ENCODE measurements around the gene C8G. TPM values are rescaled to one million over a fixed set of nuclear protein-coding genes. Genes with fewer than 3 reads are reported as not detected.
A peak's percentile ranks its signal among the peaks of the same experiment; 100 is the strongest.

C8G gene
- total RNA-seq, 1 donor from 2014 or later: not detected

DNA sequence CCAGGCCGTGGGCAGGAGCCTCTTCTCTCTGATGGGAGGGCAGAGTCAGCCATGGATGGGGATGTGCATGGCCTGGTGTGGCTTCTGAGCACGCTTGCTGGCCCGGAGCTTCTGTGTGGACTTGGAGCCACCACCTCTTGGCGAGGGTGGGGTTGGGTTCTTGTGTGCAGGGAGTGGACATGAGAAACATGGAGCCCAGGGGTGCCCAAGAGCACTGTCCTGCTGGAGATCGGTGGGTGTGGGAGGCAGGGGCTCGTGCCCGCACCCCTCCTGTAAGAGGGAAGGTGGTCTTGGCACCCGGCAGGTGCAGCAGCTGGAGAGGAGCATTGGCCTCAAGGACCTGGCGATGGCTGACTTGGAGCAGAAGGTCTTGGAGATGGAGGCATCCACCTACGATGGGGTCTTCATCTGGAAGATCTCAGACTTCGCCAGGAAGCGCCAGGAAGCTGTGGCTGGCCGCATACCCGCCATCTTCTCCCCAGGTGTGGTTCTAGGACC lies 24.3 kb upstream of the C8G start:
- H3K9ac ChIP-seq (ENCODE audit: low read depth in 1 of 3, low read length in 3 of 3): no peak overlapping the region
- H3K9me3 ChIP-seq (ENCODE audit: control insufficient read depth in 3 of 3, low read length in 3 of 3): no peaks in the 10 kb centered on the region
- peaks cover 31 to 46% (median 36%) of the 10 kb centered on the region in 3 donors for H3K36me3 ChIP-seq (ENCODE audit: control insufficient read depth in 3 of 3, insufficient read depth in 3 of 3, low read length in 3 of 3)
- H3K27ac ChIP-seq (ENCODE audit: low read depth, low read length): no peak overlapping the region
- H3K4me3 ChIP-seq (ENCODE audit: low read length in 3 of 3): no peak overlapping the region
- H3K4me1 ChIP-seq (ENCODE audit: control insufficient read depth in 3 of 3, insufficient read depth in 3 of 3, low read length in 3 of 3): peaks cover 3 to 20% (median 16%) of the 10 kb centered on the region in 3 donors
- H3K27me3 ChIP-seq (ENCODE audit: control insufficient read depth in 3 of 3, insufficient read depth in 3 of 3, low read length in 3 of 3): no peaks in the 10 kb centered on the region

DNA sequence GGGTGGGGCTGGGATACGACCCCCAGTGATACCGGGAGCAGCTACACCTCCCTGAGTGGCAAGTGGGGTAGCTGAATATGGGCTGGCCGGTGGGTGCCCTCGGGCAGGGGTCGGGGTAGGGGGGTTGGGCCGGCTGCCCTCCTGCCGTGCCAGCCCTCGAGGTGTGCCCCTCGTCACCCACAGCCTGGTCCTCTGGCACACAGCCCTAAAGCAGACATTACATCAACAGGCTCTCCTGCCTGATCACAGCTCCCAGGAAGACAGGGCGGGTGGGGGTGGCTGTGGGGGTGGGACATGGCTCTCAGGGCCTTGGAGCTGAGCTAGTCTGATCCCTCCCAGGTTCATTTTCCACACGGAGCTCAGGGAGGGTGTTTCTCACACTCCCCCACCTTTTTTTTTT lies 23.7 kb upstream of the C8G start:
- Histone ChIP-seq H3K27ac (ENCODE audit: low read depth, low read length) (no peak overlapping the region), H3K4me3 (ENCODE audit: low read length in 3 of 3) (no peak overlapping the region), H3K36me3 (ENCODE audit: control insufficient read depth in 3 of 3, insufficient read depth in 3 of 3, low read length in 3 of 3) (peaks cover 35 to 48% (median 38%) of the 10 kb centered on the region in 3 donors), H3K4me1 (ENCODE audit: control insufficient read depth in 3 of 3, insufficient read depth in 3 of 3, low read length in 3 of 3) (peaks cover 3 to 25% (median 22%) of the 10 kb centered on the region in 3 donors), H3K9ac (ENCODE audit: low read depth in 1 of 3, low read length in 3 of 3) (no peak overlapping the region), H3K9me3 (ENCODE audit: control insufficient read depth in 3 of 3, low read length in 3 of 3) (no peaks in the 10 kb centered on the region), H3K27me3 (ENCODE audit: control insufficient read depth in 3 of 3, insufficient read depth in 3 of 3, low read length in 3 of 3) (no peaks in the 10 kb centered on the region)

DNA sequence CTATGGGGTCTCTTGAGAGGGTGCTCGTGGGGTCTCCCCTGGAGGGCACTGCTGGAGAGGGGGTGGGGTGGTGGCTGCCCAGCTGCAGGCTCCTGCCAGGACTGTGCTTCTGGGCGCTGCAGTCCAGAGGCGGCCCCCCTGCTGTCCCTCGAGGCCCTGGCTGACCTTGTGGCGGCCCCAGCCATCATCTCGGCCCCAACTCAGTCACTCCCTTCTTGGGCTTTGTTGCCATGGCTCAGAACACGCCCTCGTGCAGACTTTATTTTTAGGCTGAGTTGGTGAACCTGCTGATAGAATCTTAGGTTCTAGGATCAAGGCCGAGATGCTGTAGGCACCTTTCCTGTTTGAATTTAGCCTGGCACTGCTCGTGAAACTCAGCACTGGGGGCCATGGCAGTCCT lies 23.3 kb upstream of the C8G start:
- peak overlapping the region in 1 of 3 donors; percentile 19 for H3K9ac ChIP-seq (ENCODE audit: low read depth in 1 of 3, low read length in 3 of 3)
- H3K27ac ChIP-seq (ENCODE audit: low read depth, low read length): no peak overlapping the region
- no peak overlapping the region for H3K4me3 ChIP-seq (ENCODE audit: low read length in 3 of 3)
- H3K36me3 ChIP-seq (ENCODE audit: control insufficient read depth in 3 of 3, insufficient read depth in 3 of 3, low read length in 3 of 3): peaks cover 33 to 48% (median 37%) of the 10 kb centered on the region in 3 donors
- no peaks in the 10 kb centered on the region for H3K27me3 ChIP-seq (ENCODE audit: control insufficient read depth in 3 of 3, insufficient read depth in 3 of 3, low read length in 3 of 3)
- H3K4me1 ChIP-seq (ENCODE audit: control insufficient read depth in 3 of 3, insufficient read depth in 3 of 3, low read length in 3 of 3): peaks cover 3 to 27% (median 22%) of the 10 kb centered on the region in 3 donors
- H3K9me3 ChIP-seq (ENCODE audit: control insufficient read depth in 3 of 3, low read length in 3 of 3): no peaks in the 10 kb centered on the region

DNA sequence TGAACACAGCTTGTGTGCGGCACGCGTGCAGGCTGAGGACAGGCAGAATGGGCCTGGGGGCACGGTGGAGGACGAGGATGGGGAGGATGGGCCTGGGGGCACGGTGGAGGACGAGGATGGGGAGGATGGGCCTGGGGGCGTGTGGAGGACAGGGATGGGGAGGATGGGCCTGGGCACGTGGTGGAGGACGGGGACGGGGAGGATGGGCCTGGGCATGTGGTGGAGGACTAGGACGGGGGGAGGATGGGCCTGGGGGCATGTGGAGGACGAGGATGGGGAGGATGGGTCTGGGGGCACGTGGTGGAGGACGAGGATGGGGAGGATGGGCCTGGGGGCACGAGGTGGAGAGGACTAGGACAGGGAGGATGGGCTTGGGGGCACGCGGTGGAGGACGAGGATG lies 22.5 kb upstream of the C8G start:
- Histone ChIP-seq H3K4me3 (ENCODE audit: low read length in 3 of 3) (no peak overlapping the region), H3K4me1 (ENCODE audit: control insufficient read depth in 3 of 3, insufficient read depth in 3 of 3, low read length in 3 of 3) (peaks cover 4 to 33% (median 29%) of the 10 kb centered on the region in 3 donors), H3K9ac (ENCODE audit: low read depth in 1 of 3, low read length in 3 of 3) (peak overlapping the region in 1 of 3 donors; percentile 46), H3K9me3 (ENCODE audit: control insufficient read depth in 3 of 3, low read length in 3 of 3) (no peaks in the 10 kb centered on the region), H3K27me3 (ENCODE audit: control insufficient read depth in 3 of 3, insufficient read depth in 3 of 3, low read length in 3 of 3) (no peaks in the 10 kb centered on the region), H3K36me3 (ENCODE audit: control insufficient read depth in 3 of 3, insufficient read depth in 3 of 3, low read length in 3 of 3) (peaks cover 30 to 46% (median 33%) of the 10 kb centered on the region in 3 donors), H3K27ac (ENCODE audit: low read depth, low read length) (no peak overlapping the region)

DNA sequence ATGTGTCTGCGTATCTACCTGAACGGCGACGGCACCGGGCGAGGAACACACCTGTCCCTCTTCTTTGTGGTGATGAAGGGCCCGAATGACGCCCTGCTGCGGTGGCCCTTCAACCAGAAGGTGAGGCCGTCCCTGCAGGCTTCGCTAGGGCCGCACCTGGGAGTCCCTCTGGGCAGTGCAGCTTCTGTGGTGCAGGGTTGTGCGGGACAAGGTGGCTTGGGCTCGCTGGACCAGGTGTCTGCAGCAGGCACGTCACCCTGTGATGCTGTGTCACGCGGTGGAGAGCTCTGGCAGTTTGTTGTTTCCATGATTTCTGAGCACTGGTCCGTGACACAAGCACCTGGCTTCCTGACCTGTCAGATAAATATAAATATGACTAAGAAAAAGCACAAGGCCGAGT lies 21.2 kb upstream of the C8G start:
- Histone ChIP-seq H3K9me3 (ENCODE audit: control insufficient read depth in 3 of 3, low read length in 3 of 3) (no peaks in the 10 kb centered on the region), H3K27ac (ENCODE audit: low read depth, low read length) (no peak overlapping the region), H3K9ac (ENCODE audit: low read depth in 1 of 3, low read length in 3 of 3) (no peak overlapping the region), H3K27me3 (ENCODE audit: control insufficient read depth in 3 of 3, insufficient read depth in 3 of 3, low read length in 3 of 3) (no peaks in the 10 kb centered on the region), H3K36me3 (ENCODE audit: control insufficient read depth in 3 of 3, insufficient read depth in 3 of 3, low read length in 3 of 3) (peaks cover 26 to 43% (median 30%) of the 10 kb centered on the region in 3 donors), H3K4me1 (ENCODE audit: control insufficient read depth in 3 of 3, insufficient read depth in 3 of 3, low read length in 3 of 3) (peaks cover 15 to 46% (median 42%) of the 10 kb centered on the region in 3 donors), H3K4me3 (ENCODE audit: low read length in 3 of 3) (no peak overlapping the region)

DNA sequence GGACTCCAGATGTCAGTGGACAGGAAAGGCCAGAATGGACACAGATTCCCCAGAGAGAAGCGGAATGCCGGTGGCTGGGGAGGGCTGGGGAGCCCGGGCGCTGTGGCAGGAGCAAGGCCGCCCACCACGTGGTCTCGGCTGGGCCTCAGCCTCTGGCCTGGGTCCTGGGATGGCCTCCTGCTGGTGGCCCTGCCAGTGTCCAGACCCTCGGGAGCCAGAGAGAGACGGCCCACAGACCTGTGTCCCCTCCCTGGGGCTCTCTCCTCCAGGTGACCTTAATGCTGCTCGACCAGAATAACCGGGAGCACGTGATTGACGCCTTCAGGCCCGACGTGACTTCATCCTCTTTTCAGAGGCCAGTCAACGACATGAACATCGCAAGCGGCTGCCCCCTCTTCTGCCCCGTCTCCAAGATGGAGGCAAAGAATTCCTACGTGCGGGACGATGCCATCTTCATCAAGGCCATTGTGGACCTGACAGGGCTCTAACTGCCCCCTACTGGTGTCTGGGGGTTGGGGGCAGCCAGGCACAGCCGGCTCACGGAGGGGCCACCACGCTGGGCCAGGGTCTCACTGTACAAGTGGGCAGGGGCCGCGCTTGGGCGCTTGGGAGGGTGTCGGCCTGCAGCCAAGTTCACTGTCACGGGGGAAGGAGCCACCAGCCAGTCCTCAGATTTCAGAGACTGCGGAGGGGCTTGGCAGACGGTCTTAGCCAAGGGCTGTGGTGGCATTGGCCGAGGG lies 19.5 kb upstream of the C8G start:
- H3K27me3 ChIP-seq (ENCODE audit: control insufficient read depth in 3 of 3, insufficient read depth in 3 of 3, low read length in 3 of 3): no peaks in the 10 kb centered on the region
- peak overlapping the region in 1 of 3 donors; percentile 40 for H3K9ac ChIP-seq (ENCODE audit: low read depth in 1 of 3, low read length in 3 of 3)
- H3K4me1 ChIP-seq (ENCODE audit: control insufficient read depth in 3 of 3, insufficient read depth in 3 of 3, low read length in 3 of 3): peaks cover 27 to 62% (median 58%) of the 10 kb centered on the region in 3 donors
- peaks cover 18 to 31% (median 21%) of the 10 kb centered on the region in 3 donors for H3K36me3 ChIP-seq (ENCODE audit: control insufficient read depth in 3 of 3, insufficient read depth in 3 of 3, low read length in 3 of 3)
- no peaks in the 10 kb centered on the region for H3K9me3 ChIP-seq (ENCODE audit: control insufficient read depth in 3 of 3, low read length in 3 of 3)
- no peak overlapping the region for H3K4me3 ChIP-seq (ENCODE audit: low read length in 3 of 3)
- H3K27ac ChIP-seq (ENCODE audit: low read depth, low read length): peak overlapping the region; percentile 19

DNA sequence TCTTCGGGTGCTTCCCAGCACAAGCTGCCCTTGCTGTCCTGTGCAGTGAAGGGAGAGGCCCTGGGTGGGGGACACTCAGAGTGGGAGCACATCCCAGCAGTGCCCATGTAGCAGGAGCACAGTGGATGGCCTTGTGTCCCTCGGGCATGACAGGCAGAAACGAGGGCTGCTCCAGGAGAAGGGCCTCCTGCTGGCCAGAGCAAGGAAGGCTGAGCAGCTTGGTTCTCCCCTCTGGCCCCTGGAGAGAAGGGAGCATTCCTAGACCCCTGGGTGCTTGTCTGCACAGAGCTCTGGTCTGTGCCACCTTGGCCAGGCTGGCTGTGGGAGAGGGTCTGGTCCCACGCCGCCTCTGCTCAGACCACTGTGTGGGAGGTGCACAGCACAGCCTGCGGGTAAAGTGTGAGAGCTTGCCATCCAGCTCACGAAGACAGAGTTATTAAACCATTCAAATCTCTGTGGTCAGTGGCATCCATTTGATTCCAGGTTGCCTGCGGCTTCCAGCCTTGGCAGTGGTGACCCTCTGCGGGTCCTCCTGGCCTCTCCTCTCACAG lies 18.8 kb upstream of the C8G start:
- H3K4me1 ChIP-seq (ENCODE audit: control insufficient read depth in 3 of 3, insufficient read depth in 3 of 3, low read length in 3 of 3): peaks cover 27 to 64% (median 58%) of the 10 kb centered on the region in 3 donors
- H3K4me3 ChIP-seq (ENCODE audit: low read length in 3 of 3): no peak overlapping the region
- H3K9ac ChIP-seq (ENCODE audit: low read depth in 1 of 3, low read length in 3 of 3): peak overlapping the region in 1 of 3 donors; percentile 25
- no peaks in the 10 kb centered on the region for H3K27me3 ChIP-seq (ENCODE audit: control insufficient read depth in 3 of 3, insufficient read depth in 3 of 3, low read length in 3 of 3)
- H3K27ac ChIP-seq (ENCODE audit: low read depth, low read length): no peak overlapping the region
- no peaks in the 10 kb centered on the region for H3K9me3 ChIP-seq (ENCODE audit: control insufficient read depth in 3 of 3, low read length in 3 of 3)
- peaks cover 16 to 27% (median 17%) of the 10 kb centered on the region in 3 donors for H3K36me3 ChIP-seq (ENCODE audit: control insufficient read depth in 3 of 3, insufficient read depth in 3 of 3, low read length in 3 of 3)

DNA sequence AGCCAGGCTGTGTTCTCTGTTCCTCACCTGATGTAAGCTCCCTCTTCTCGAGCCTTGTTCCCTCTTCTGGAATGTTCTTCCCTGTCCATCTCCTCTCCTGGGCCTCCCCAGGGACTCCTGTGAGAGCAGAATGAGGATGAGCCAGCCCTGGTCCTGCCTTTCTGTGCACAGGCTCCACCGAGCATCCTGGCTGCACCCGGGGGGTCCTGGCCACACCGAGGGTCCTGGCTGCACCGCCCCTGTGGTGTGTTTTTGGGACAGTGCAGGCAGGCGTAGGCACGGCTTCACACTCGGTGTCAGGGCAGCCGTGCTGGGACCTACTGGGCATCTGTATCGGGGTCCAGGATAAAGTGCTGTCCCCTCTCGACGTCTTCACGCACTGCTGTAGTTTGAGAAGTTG lies 18.3 kb upstream of the C8G start:
- no peak overlapping the region for H3K27ac ChIP-seq (ENCODE audit: low read depth, low read length)
- H3K9ac ChIP-seq (ENCODE audit: low read depth in 1 of 3, low read length in 3 of 3): peak overlapping the region in 1 of 3 donors; percentile 32
- H3K27me3 ChIP-seq (ENCODE audit: control insufficient read depth in 3 of 3, insufficient read depth in 3 of 3, low read length in 3 of 3): no peaks in the 10 kb centered on the region
- no peaks in the 10 kb centered on the region for H3K9me3 ChIP-seq (ENCODE audit: control insufficient read depth in 3 of 3, low read length in 3 of 3)
- peaks cover 27 to 61% (median 55%) of the 10 kb centered on the region in 3 donors for H3K4me1 ChIP-seq (ENCODE audit: control insufficient read depth in 3 of 3, insufficient read depth in 3 of 3, low read length in 3 of 3)
- H3K4me3 ChIP-seq (ENCODE audit: low read length in 3 of 3): no peak overlapping the region
- peaks cover 16 to 27% (median 17%) of the 10 kb centered on the region in 3 donors for H3K36me3 ChIP-seq (ENCODE audit: control insufficient read depth in 3 of 3, insufficient read depth in 3 of 3, low read length in 3 of 3)

DNA sequence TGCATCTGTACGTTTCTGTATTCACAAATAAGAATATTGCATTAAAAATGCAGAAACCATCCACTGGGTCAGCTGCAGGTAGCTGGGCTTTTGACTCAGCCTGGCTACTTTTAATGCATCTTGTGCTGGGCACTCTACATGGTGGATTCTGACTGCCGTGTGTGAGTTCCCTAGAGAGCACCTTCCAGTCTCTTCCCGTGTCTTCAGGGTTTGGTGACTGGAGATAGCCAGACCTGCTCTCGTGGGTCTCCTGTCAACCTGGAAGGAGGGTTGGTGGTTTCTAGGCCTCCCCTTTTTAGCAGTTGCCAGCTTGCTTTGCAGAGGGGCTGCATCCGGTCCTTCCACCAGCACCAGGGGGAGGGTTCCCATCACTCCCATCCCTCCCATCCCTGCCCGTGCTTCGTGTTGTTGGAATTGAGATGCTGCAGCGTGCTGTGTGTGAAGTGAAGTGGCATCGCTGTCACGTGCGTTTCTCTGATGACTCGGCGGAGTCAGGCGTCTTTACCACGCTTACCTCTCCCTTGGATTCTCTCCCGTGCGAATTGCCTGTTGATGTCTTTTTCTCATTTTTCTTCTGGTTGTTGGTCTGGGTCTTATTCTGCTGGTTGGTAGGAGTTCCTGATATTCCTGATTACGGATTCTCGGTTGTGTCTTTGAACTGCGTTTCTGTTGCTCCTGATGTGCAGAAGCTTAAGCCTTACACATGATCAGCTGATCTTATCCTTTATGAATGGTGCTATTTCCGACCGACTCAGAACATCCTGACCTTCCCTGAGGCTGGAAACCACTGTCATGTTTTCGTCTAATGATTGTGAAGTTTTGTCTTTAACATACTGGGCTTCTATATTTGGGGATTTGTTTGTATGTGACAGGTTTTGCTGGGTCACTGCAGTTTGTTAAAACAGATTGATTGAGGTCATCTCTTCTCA lies 17.4 kb upstream of the C8G start:
- H3K27me3 ChIP-seq (ENCODE audit: control insufficient read depth in 3 of 3, insufficient read depth in 3 of 3, low read length in 3 of 3): no peaks in the 10 kb centered on the region
- H3K36me3 ChIP-seq (ENCODE audit: control insufficient read depth in 3 of 3, insufficient read depth in 3 of 3, low read length in 3 of 3): peaks cover 16 to 27% (median 17%) of the 10 kb centered on the region in 3 donors
- H3K9me3 ChIP-seq (ENCODE audit: control insufficient read depth in 3 of 3, low read length in 3 of 3): no peaks in the 10 kb centered on the region
- peaks cover 27 to 55% (median 48%) of the 10 kb centered on the region in 3 donors for H3K4me1 ChIP-seq (ENCODE audit: control insufficient read depth in 3 of 3, insufficient read depth in 3 of 3, low read length in 3 of 3)
- peak overlapping the region; percentile 88 for H3K27ac ChIP-seq (ENCODE audit: low read depth, low read length)
- peak overlapping the region; percentile 61 to 91 (median 72) for H3K9ac ChIP-seq (ENCODE audit: low read depth in 1 of 3, low read length in 3 of 3)
- H3K4me3 ChIP-seq (ENCODE audit: low read length in 3 of 3): peak overlapping the region in 2 of 3 donors; percentile 41 to 81
